ENCODE measurements around the gene SLC45A2. TPM values are rescaled to one million over a fixed set of nuclear protein-coding genes. Genes with fewer than 3 reads are reported as not detected.
"Not testable (repeated sequence)": the region's sequence is repeated elsewhere in the genome, so short reads cannot be mapped to it uniquely, and the experiment has no call there.

The SLC45A2 gene, protein sequence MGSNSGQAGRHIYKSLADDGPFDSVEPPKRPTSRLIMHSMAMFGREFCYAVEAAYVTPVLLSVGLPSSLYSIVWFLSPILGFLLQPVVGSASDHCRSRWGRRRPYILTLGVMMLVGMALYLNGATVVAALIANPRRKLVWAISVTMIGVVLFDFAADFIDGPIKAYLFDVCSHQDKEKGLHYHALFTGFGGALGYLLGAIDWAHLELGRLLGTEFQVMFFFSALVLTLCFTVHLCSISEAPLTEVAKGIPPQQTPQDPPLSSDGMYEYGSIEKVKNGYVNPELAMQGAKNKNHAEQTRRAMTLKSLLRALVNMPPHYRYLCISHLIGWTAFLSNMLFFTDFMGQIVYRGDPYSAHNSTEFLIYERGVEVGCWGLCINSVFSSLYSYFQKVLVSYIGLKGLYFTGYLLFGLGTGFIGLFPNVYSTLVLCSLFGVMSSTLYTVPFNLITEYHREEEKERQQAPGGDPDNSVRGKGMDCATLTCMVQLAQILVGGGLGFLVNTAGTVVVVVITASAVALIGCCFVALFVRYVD
- 1 to 10 TPM in 2 of 3 donors, under 1 TPM in 1; 0.28 to 1.2 (median 1.0) TPM for total RNA-seq
- long read RNA-seq, donor 1, result 0 reads
- long read RNA-seq, donor 2, result 0 reads

DNA sequence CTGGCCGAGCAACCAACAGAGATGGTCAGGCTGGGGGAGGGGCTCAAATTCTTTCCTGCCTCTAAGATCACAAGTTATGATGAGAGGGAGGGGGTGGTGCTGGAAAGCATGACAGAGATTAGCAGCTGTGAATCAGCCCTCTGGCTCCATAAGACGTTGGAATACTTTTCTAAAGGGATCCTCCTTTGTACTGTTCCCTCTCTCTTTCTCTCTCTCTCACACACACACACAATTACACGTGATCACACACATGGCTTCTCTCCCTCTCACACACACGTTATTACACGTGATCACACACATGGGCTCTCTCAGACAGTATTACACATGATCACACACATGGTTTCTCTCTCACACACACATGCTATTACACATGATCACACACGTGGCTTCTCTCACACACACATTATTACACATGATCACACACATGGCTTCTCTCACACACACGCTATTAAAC is at the start of gene SLC45A2:
TSS of gene SLC45A2 (minus strand) at position 23 of the 454 bp plus-strand sequence. CDS start 110 bp downstream, outside the sequence.
- ATAC-seq, result no peak
- TF ChIP-seq, protein P1, sequence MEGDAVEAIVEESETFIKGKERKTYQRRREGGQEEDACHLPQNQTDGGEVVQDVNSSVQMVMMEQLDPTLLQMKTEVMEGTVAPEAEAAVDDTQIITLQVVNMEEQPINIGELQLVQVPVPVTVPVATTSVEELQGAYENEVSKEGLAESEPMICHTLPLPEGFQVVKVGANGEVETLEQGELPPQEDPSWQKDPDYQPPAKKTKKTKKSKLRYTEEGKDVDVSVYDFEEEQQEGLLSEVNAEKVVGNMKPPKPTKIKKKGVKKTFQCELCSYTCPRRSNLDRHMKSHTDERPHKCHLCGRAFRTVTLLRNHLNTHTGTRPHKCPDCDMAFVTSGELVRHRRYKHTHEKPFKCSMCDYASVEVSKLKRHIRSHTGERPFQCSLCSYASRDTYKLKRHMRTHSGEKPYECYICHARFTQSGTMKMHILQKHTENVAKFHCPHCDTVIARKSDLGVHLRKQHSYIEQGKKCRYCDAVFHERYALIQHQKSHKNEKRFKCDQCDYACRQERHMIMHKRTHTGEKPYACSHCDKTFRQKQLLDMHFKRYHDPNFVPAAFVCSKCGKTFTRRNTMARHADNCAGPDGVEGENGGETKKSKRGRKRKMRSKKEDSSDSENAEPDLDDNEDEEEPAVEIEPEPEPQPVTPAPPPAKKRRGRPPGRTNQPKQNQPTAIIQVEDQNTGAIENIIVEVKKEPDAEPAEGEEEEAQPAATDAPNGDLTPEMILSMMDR (IDR thresholded peaks at IDR 0.05), result no peak
- Histone ChIP-seq H3K36me3 (ENCODE audit: low read depth) (no peaks in the 10 kb centered on the region), H3K4me3 (no peak within 1 kb of the TSS), H3K9me3 (no peaks in the 10 kb centered on the region), H3K4me1 (ENCODE audit: low read depth) (no peaks in the 10 kb centered on the region)
- DNase-seq, result no peak
- intact Hi-C loops (cut with DNase I, micrococcal nuclease), result no loop called here

DNA sequence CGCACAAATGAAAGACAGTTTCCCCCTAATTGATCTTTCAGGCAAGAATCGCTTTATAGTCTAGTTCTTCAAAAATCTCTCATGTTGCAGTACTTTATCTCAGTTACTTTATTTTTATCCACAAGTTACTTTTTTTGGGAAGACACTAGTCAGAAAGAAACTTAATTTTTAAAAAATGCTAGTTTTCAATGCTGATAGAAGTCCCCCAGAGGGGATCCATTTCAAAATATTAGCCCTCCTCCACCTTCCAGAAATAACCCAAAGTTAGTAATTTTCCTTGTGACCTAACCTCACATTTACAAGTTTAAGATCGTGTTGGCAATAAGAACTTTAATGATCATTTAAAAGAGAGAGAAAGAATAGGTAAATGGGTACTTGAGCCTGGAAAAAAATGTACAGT is 47.5 kb upstream of the SLC45A2 start:
- intact Hi-C loops (cut with DNase I, micrococcal nuclease), result no loop called here
- H3K4me1 ChIP-seq (ENCODE audit: low read depth), result peaks cover 5% of the 10 kb centered on the region
- H3K4me3 ChIP-seq, result no peak overlapping the region
- H3K36me3 ChIP-seq (ENCODE audit: low read depth), result no peaks in the 10 kb centered on the region
- no peaks in the 10 kb centered on the region for H3K9me3 ChIP-seq
- ATAC-seq (no peak), DNase-seq (no peak)
- TF ChIP-seq, protein P1 (IDR thresholded peaks at IDR 0.05), result no peak

DNA sequence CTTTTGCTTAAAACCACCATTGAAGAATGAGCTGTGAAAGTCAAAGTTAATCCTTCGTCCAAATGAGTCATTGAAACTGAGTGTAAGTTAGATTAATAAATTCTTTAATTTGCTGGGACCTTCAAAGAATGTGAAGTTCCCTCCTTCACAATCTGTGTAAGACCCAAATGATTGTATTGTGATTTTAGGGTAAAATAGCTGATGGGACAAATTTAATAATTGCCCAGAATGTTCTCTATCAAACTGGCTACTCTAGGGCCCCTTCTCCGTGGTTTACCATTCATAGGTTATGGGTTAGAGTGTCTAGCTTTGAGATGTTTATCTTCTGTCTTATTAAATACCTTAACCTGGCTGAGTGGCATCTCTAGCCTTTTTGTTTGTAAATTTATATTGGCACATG is 46.6 kb upstream of the SLC45A2 start:
- Histone ChIP-seq H3K36me3 (ENCODE audit: low read depth) (no peaks in the 10 kb centered on the region), H3K9me3 (no peaks in the 10 kb centered on the region), H3K4me1 (ENCODE audit: low read depth) (peaks cover 5% of the 10 kb centered on the region), H3K4me3 (no peak overlapping the region)
- DNase-seq, result no peak
- intact Hi-C loops (cut with DNase I, micrococcal nuclease), result no loop called here
- no peak for ATAC-seq
- TF ChIP-seq, protein P1 (IDR thresholded peaks at IDR 0.05), result no peak

DNA sequence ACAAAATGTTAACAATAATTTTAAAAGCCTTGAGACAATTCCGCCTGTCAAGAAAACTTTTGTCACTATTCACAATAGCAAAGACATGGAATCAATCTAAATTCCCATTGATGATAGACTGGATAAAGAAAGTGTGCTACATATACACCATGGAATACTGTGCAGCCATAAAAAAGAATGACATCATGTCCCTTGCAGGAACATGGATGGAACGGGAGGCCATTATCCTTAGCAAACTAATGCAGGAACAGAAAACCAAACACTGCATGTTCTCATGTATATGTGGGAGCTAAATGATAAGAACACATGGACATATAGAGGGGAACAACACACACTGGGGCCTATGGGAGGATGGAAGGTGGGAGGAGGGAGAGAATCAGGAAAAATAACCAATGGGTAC is 46.1 kb upstream of the SLC45A2 start:
- DNase-seq; ATAC-seq; H3K4me1 ChIP-seq (ENCODE audit: low read depth); H3K4me3 ChIP-seq; intact Hi-C loops (cut with DNase I, micrococcal nuclease); H3K9me3 ChIP-seq; H3K36me3 ChIP-seq (ENCODE audit: low read depth): not testable (repeated sequence)

DNA sequence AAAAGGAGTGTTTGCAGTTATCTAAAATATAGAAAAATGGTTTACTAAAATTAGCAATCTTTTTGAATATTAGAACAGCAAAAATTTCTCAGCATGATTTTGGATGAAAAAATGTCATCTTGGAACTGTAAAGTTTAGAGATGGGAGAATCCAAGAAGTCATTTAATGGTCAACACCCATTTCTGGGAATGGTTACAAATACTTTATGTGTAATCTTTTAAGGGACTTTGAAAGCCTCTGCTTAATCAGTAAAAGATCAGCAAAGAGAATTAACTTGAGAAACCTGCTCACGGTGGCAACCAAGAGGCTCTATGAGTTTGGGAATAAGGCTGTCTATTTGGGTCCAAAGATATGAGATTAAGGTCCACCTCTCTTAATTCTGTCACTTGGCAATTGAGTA is 45.6 kb upstream of the SLC45A2 start:
- ATAC-seq (no peak), DNase-seq (no peak)
- Histone ChIP-seq H3K4me1 (ENCODE audit: low read depth) (peaks cover 3% of the 10 kb centered on the region), H3K9me3 (no peaks in the 10 kb centered on the region), H3K4me3 (no peak overlapping the region), H3K36me3 (ENCODE audit: low read depth) (no peaks in the 10 kb centered on the region)
- TF ChIP-seq, protein P1 (IDR thresholded peaks at IDR 0.05), result no peak
- intact Hi-C loops (cut with DNase I, micrococcal nuclease), result no loop called here

DNA sequence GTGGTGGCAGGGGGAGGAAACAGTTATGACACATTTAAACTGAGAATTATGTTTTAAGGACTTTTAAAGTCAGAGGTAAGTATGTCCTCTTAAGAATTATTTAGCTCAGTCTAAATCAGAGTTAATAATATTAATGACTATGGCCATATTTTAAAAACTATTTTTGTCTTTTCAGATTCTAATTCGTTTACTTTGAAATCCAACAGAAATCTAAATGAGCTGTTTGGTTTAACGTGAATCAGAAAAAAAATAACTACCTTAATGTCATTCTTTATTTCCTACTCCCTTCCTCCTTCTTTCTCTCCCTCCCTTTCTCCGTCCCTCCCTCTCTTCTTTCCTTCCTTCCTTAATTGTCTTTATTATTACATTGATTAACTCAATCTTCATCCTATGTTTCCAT is 43.9 kb upstream of the SLC45A2 start:
- Histone ChIP-seq H3K36me3 (ENCODE audit: low read depth) (no peaks in the 10 kb centered on the region), H3K4me1 (ENCODE audit: low read depth) (no peaks in the 10 kb centered on the region), H3K9me3 (no peaks in the 10 kb centered on the region), H3K4me3 (no peak overlapping the region)
- DNase-seq (no peak), ATAC-seq (no peak)
- TF ChIP-seq, protein P1 (IDR thresholded peaks at IDR 0.05), result no peak
- intact Hi-C loops (cut with DNase I, micrococcal nuclease), result no loop called here
